GM21515 (cell line): Measurements from ENCODE around the gene MED15.
"Not testable (repeated sequence)": the region's sequence is repeated elsewhere in the genome, so short reads cannot be mapped to it uniquely, and the experiment has no call there.

Source experiments
- ATAC-seq: cut with Tn5 transposase; IDR thresholded peaks from one replicate; pipeline ENCODE4 v1.9.1; 2021; ENCODE audit not compliant: unreplicated experiment

Gene MED15

GRCh38 chr22:20594486-20594885 is 87.1 kb downstream of the MED15 start:
- not testable (repeated sequence) for ATAC-seq

GRCh38 chr22:20595461-20595860 is 88.1 kb downstream of the MED15 start:
- ATAC-seq = no peak

- no peak for ATAC-seq
Measured at GRCh38 chr22:20599117-20599516, 91.7 kb downstream of the MED15 start.

- no peak for ATAC-seq
Measured at GRCh38 chr22:20600137-20600673, 92.8 kb downstream of the MED15 start.

GRCh38 chr22:20601308-20601707 is 93.9 kb downstream of the MED15 start:
- no peak for ATAC-seq

- no peak for ATAC-seq
Measured at GRCh38 chr22:20602609-20603164, 95.3 kb downstream of the MED15 start.

GRCh38 chr22:20604092-20604747 is 96.8 kb downstream of the MED15 start:
- no peak for ATAC-seq

- no peak for ATAC-seq
Measured at GRCh38 chr22:20604776-20605221, 97.4 kb downstream of the MED15 start.

- no peak for ATAC-seq
Measured at GRCh38 chr22:20605328-20605727, 97.9 kb downstream of the MED15 start.

GRCh38 chr22:20606041-20606783 is 98.8 kb downstream of the MED15 start:
- ATAC-seq = no peak

- ATAC-seq = no peak
Measured at GRCh38 chr22:20606784-20607128, 99.3 kb downstream of the MED15 start.

- ATAC-seq = no peak
Measured at GRCh38 chr22:20607157-20607907, 99.9 kb downstream of the MED15 start.

GRCh38 chr22:20610243-20610686 is 102.9 kb downstream of the MED15 start:
- no peak for ATAC-seq

GRCh38 chr22:20610757-20611156 is 103.3 kb downstream of the MED15 start:
- no peak for ATAC-seq

GRCh38 chr22:20611418-20611817 is 104.0 kb downstream of the MED15 start:
- ATAC-seq = no peak

GRCh38 chr22:20613301-20613700 is 105.9 kb downstream of the MED15 start:
- ATAC-seq = no peak

- no peak for ATAC-seq
Measured at GRCh38 chr22:20615021-20615420, 107.6 kb downstream of the MED15 start.

- no peak for ATAC-seq
Measured at GRCh38 chr22:20615533-20616450, 108.4 kb downstream of the MED15 start.

- no peak for ATAC-seq
Measured at GRCh38 chr22:20616451-20617043, 109.1 kb downstream of the MED15 start.

- no peak for ATAC-seq
Measured at GRCh38 chr22:20618488-20618887, 111.1 kb downstream of the MED15 start.
